ENCODE data around the gene SMYD4.
"Not testable (repeated sequence)": the region's sequence is repeated elsewhere in the genome, so short reads cannot be mapped to it uniquely, and the experiment has no call there.

SMYD4 gene

DNA sequence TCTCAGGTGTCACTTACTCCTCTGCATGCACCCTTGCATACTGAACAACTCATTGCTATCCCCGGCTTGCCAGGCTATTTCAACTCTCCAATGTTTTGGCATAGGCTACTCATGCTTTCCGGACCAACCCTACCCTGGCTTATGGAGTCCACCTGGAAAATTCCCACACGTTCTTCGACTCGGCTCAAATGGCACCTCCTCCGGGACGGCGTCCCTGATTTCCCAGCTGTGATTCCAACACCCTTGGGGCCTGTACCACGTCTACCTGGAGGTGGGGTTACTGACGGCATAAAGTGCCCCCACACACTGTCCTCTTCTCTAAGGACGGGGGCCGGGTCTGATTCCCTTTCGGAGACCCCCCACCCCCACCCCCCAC, 498 bp downstream of the SMYD4 start:
- DNase-seq: no peak

- DNase-seq: no peak
Observed at GRCh38 chr17:1820528-1821252, 9.0 kb downstream of the SMYD4 start.

GRCh38 chr17:1813088-1813487, 16.6 kb downstream of the SMYD4 start:
- no peak for DNase-seq

DNA sequence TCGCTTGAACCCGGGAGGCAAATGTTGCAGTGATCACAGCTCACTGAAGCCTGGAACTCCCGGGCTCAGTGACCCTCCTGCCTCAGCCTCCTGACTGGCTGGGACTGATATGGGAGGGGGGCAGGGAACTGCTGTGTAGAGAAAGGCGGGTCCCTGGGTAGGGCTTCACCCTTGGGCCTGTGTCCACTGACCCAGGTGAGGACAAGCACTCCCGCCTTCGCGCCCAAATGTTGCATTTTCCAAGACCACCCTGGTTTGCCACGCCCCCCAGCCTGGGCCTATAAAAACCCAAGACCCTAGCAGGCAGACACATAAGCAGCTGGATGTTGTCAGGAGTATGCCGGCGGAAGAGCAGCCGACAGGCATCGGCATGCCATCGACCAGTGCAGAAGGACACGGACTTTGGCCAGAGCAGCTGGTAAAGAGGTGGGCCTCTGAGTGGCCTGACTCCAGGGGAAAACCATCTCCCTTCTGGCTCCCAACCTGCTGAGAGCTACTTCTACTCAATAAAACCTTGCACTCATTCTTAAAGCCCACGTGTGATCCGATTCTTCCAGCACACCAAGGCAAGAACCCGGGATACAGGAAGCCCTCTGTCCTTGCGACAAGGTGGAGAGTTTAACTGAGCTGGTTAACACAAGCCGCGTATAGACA, 19.1 kb downstream of the SMYD4 start:
- DNase-seq: no peak

GRCh38 chr17:1809815-1810214, 19.9 kb downstream of the SMYD4 start:
- not testable (repeated sequence) for DNase-seq

DNA sequence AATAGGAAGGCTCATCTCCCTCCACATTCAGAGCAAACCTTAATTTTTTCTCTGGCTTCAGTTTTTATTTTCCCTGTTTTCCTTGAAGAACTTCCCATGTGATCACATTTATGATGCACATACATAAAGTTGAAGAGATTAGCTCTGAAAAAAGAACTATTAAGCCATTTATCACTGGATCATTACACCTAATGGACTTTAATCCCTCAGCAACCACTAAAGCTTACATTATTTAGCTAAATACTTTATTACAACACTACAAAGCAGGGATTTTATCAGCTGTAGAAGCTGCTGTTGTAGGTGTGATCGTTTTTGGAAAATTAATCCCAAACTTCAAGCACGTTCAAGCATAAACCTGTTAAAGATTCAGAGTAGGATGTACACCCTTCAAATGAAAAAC, 21.1 kb downstream of the SMYD4 start:
- no peak for DNase-seq

GRCh38 chr17:1807890-1808289, 21.8 kb downstream of the SMYD4 start:
- DNase-seq: no peak

GRCh38 chr17:1803280-1803679, 26.4 kb downstream of the SMYD4 start:
- DNase-seq: no peak

GRCh38 chr17:1802429-1802828, 27.3 kb downstream of the SMYD4 start:
- no peak for DNase-seq

- no peak for DNase-seq
Observed at GRCh38 chr17:1800712-1801111, 29.0 kb downstream of the SMYD4 start.

DNA sequence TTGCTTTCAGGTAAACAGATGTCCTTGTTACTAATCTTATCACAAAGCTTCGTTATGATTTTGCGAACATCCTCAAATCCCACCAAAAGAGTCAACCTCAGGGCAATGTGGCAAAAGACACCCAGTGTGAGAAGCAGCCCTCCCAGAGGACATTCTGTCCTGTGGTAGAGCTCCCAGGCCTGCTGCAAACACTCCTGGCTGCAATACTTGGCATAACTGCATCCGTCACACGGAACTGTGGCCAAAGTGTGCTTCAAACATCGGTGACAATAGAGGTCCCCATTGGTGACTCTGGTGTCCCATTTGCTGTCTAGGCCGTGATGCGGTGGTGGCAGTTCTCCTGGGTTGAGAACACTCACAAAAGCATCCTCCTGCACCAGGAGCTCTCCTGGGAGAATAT, 29.5 kb downstream of the SMYD4 start:
- no peak for DNase-seq

GRCh38 chr17:1797846-1798245, 31.9 kb downstream of the SMYD4 start:
- not testable (repeated sequence) for DNase-seq

GRCh38 chr17:1797323-1797722, 32.4 kb downstream of the SMYD4 start:
- no peak for DNase-seq

- DNase-seq: no peak
Observed at GRCh38 chr17:1796800-1797199, 32.9 kb downstream of the SMYD4 start.

GRCh38 chr17:1793447-1793806, 36.3 kb downstream of the SMYD4 start:
- peak; percentile 77 for DNase-seq

GRCh38 chr17:1792495-1793446, 36.9 kb downstream of the SMYD4 start:
- DNase-seq: no peak

DNA sequence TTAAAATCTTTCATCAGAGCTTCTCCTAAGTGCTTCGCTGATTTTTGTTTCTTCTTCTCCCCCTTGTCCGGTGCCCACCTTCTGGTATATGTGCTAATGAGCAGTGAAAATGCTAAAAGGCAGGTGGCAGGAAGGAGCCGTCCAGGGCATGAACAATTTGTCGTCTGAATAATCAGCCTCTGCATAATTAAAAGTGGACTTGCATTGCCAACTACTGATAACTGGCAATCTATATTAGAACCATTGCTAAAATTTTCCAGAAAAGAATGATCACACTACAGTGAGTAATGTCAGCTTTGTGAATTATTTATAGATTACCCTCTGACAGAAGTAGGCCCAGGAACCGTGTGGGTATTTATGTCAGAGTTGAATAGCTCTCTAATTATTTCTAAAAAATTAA, 39.8 kb downstream of the SMYD4 start:
- DNase-seq: no peak

DNA sequence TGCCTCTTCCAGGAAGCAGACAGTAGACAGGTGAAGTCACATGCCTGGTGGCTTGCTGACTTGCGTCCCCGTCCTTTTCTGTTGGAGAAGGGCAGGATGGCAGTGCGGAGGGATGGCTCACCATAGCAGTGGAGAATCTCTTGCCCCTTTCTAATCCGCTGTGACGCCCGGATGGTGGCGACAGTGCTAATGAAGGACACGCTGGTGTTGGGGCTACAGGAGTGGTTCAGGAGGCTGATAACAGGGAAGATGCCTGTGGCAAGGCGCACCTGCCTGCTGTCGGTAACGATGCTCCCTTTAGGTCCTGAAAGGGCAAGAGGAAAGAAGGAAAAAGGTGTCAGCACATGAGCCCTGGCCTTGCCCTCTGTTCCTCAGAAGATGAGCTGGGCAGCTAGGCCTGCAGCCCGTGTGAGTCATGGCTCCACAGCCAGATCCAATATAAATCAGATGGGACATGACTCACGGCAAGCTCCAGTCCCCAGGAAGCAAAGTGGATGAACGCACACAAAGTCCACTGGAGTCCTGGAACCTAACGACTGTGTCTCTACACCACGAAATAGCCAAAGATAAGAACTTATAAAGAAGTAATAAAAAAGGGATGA, 42.3 kb downstream of the SMYD4 start:
- no peak for DNase-seq

DNA sequence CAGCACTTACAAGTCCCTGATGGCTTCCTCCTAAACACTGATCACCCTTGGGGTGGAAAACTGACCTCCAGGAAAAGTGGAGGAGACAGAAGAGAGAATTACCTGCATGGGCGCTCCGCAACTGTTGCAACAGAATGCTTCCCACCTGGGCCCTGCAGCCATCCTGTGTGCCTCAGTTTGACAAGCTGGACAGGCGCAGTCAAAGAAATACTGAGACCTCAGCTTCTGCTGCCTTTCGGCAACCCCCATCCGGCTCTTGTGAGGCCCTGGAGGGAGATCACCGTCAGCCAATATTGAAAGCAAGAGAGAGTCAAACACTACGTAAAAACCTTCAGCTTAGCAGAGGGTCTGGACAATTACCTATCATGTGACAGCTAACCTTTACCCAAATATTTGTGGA, 43.0 kb downstream of the SMYD4 start:
- no peak for DNase-seq

GRCh38 chr17:1785930-1786329, 43.8 kb downstream of the SMYD4 start:
- no peak for DNase-seq

DNA sequence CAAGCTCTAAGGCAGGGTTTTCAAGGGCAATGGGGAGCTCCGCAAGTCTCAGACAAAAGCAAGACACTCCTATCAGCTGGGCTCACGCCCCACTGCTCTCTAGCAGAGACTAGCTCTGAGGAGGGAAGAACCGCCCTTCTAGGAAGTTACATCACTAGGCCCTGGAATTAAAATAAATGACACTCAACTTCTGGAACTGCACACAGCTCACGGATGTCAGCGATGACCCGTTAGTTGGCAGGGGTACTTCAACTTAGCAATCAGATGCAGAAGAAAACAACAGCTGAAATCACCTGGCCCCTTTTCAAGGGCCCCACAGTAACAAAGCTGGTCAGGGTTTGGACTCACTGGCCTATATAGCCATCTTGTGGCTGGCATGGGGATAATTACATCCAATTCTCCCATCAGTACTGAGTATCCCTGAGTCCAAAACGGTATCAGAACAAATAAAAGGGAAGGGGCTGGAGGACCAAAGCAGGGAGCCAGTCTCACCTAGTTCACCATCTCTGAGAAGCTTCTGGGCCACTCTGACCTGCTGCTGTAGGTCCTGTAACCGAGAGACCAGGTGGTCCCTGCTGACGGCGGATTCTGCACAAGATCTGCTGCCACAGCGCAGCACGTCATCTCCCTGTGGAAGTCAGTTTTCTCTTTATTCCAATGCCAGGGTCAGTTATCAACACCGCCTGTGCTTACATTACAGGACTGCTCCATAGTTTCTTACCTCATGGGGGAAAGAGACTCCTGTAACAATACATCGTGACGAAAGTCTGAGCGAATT, 45.7 kb downstream of the SMYD4 start:
- peak; percentile 9 for DNase-seq

DNA sequence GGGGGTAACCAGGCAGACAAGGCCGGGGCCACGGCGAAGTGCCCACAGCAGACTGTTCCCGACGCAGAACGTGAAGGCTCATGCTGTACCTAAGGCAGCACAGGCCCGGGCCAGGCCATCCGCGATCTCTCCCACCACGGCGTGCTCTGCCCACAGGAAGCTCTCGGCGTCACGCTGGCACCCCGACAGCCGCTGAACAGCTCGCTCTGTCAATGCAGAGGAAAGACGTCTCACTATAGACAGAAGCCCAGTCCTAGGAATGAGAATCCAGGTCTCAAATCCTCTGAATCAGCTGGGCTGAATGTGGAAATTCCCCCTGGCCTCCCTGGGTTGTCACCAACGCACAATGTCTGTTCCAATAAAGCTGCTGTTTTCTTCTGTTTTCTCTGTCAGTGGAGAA, 46.4 kb downstream of the SMYD4 start:
- no peak for DNase-seq

GRCh38 chr17:1782171-1782567, 47.5 kb downstream of the SMYD4 start:
- DNase-seq: no peak
